ENCODE results near the gene AREG.

The AREG gene

GRCh38 chr4:74456849-74457395 lies 12.0 kb downstream of the AREG start:
- DNase-seq (ENCODE audit: low read depth) = no peak

GRCh38 chr4:74460833-74461232 lies 15.9 kb downstream of the AREG start:
- no peak for DNase-seq (ENCODE audit: low read depth)

DNA sequence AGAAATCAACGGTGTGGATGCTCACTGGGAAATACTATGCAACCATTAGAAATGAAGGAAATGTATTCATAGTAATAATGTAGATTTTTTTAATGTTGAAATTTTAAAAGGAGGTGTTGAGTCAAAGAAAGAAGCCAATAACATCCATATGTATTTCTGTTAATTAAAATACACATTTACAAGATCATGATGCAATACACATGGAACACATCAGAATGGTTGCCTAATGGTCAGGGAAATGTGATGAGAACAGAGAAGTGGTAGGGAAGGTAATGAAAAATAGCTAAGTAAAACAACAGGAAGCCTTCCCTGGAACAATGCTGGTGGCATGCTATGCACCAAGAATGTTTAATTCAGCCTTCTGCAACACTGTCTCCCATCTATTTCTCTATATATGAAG lies 18.2 kb downstream of the AREG start:
- no peak for DNase-seq (ENCODE audit: low read depth)

- no peak for DNase-seq (ENCODE audit: low read depth)
Measured at GRCh38 chr4:74464291-74464690, 19.4 kb downstream of the AREG start.

DNA sequence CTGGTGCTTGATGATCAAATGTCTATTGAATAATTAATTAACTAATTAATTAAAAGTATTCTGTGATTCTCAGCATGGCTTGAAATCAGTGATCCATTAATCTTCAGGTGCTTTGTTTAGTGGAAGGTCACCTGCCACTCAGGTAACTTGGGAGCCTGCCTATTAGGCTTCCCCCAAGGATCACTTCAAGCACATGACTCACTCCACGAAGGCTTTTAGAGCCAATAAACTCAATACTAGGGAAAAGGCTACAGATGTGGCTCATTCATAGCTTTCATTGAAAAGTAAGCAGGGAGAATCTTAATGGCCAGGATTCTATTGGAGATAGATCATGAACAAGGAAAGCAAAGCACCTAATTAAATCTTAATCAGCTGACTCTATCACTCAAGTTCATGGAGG lies 21.3 kb downstream of the AREG start:
- no peak for DNase-seq (ENCODE audit: low read depth)

GRCh38 chr4:74471264-74471663 lies 26.3 kb downstream of the AREG start:
- DNase-seq (ENCODE audit: low read depth) = no peak

- no peak for DNase-seq (ENCODE audit: low read depth)
Measured at GRCh38 chr4:74473155-74473811, 28.3 kb downstream of the AREG start.

GRCh38 chr4:74474345-74475090 lies 29.6 kb downstream of the AREG start:
- DNase-seq (ENCODE audit: low read depth) = no peak

- DNase-seq (ENCODE audit: low read depth) = no peak
Measured at GRCh38 chr4:74475091-74475800, 30.3 kb downstream of the AREG start.

- DNase-seq (ENCODE audit: low read depth) = no peak
Measured at GRCh38 chr4:74475946-74476345, 31.0 kb downstream of the AREG start.

GRCh38 chr4:74479009-74479408 lies 34.1 kb downstream of the AREG start:
- no peak for DNase-seq (ENCODE audit: low read depth)

- no peak for DNase-seq (ENCODE audit: low read depth)
Measured at GRCh38 chr4:74480267-74480666, 35.3 kb downstream of the AREG start.

DNA sequence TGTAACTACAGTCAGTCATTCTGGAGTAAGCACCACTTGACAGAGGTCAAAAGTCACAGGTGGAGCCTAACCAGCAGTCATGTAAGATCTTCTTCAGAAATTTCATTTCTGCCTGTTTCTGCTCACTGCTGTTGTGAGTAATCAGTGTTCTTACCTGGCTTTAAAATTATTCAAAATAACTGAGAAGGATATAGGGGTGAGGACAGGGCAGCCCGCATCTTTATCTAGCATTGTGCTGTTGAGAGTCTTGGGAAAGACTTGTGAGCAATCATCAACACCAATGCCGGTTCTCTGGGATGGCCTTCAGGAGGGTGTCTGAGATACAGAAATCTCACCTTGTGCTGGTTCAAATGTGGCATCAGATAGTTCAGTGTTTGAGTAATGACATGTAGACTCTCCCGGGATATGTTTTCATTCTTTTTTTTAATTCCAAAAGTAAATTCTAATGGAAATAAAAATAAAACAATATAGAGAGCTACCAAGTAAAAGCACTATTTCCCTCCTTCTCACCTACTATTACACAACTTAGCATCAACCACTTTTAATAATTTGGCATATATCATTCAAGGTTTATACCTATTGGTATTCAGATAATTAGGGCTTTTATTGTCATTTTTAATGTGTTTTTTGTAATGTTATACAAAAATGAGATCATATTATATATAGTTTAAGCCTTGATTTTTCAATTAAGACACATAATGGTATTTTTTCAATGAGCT lies 37.1 kb downstream of the AREG start:
- no peak for DNase-seq (ENCODE audit: low read depth)

GRCh38 chr4:74483226-74483911 lies 38.4 kb downstream of the AREG start:
- DNase-seq (ENCODE audit: low read depth) = no peak

- no peak for DNase-seq (ENCODE audit: low read depth)
Measured at GRCh38 chr4:74486905-74487304, 42.0 kb downstream of the AREG start.

DNA sequence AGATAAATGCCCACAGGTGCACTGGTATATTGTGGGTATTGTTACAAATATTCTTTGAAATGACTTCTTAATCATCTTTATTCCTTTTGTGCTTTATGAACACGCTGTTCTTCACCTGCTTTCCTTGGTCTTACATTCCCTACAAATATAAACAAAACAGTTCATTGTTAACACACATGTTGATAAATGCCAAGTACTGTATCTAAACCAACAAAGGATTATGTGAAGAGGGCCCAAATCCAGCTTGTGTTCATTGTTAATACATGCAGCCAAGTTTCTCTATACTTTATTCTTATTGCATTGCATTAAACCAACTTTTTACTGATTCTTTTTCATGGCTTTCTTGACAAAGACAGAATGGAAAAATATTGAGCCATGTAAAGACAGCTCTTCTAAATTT lies 42.8 kb downstream of the AREG start:
- DNase-seq (ENCODE audit: low read depth) = no peak

- no peak for DNase-seq (ENCODE audit: low read depth)
Measured at GRCh38 chr4:74490736-74491135, 45.8 kb downstream of the AREG start.

- DNase-seq (ENCODE audit: low read depth) = no peak
Measured at GRCh38 chr4:74499986-74500781, 55.2 kb downstream of the AREG start.

DNA sequence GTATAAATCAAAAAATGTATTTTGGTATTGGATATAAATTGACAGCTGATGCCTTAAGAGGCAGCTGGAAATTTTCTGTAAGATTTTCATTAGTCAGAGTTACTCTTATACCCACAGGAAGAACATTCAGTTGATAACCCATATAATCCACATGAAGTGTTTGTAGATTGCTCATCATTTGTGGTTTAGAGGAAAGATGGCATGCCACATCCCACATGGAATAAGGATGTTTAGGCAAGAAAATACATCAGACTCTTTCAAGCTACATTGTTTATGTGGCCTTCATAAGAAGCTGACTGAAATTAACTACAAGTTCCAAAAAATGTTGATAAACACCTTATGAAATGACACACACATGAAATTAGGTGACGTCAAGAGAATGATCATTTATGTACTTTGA lies 56.6 kb downstream of the AREG start:
- DNase-seq (ENCODE audit: low read depth) = no peak

DNA sequence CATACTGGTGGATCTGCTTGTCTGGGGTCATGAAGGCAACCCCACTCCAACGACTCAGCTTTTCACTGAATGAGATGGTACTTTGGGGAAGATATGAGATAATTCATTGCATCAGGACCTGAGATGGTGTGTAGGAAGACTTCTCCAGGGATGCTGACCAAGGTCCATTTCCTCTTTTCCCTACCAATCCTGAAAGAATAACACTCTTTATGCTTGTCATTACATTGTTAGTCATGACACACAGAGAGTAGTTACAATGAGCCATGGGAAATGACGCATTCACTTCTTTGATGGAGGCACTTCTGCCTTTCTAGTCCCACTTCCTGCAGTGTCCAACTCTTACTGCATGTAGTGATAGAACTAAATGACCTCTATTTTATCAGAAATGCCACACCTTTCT lies 58.6 kb downstream of the AREG start:
- no peak for DNase-seq (ENCODE audit: low read depth)

DNA sequence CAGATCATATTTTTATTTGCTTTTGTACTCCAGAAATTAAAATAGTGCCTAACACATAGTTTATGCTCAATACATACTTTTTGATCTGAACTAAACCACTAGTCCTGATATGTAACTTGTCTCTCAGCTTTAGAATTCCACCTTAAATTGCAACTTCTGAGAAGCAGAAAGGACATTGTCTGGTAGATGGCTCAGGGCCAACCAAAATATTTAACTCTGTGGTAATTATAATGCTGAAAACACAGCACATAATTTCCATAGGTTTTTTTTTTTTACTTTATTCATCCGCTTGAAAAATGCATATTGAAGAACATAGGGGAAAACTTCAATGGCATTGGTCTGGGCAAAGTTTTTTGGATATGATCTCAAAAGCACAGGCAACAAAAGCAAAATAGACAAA lies 59.3 kb downstream of the AREG start:
- DNase-seq (ENCODE audit: low read depth) = no peak

Measured in T follicular helper cell (primary cell).